Liver (tissue), 3 donors: ENCODE measurements around the gene MRPL54.

Source experiments
- ATF3 ChIP-seq: IDR thresholded peaks from 2 replicates; pipeline ENCODE4 v1.6.1; 2016; ENCODE audit warnings: antibody characterized with exemption
- CTCF ChIP-seq: fragments of 150-350 bp; IDR thresholded peaks from 2 replicates; pipeline ENCODE4 v1.5.1; 2017; ENCODE audit warnings: improper control_type of control experiment, low read depth, low read length; ENCODE audit not compliant: missing input control
- EGR1 ChIP-seq, 2 donors: IDR thresholded peaks; 2 replicates each; pipeline ENCODE4 v1.6.1; 2016 to 2018; ENCODE audit warnings: antibody characterized with exemption in 2 of 2, low read depth in 2 of 2
- GABPA ChIP-seq, 2 donors: IDR thresholded peaks in 1 of 2; conservative IDR thresholded peaks in 1 of 2; 2 replicates each; pipeline ENCODE4 v1.6.1; 2016; ENCODE audit warnings: antibody characterized with exemption in 2 of 2, mild to moderate bottlenecking in 1 of 2, moderate library complexity in 1 of 2
- HNF4G ChIP-seq: IDR thresholded peaks from 2 replicates; pipeline ENCODE4 v1.6.1; 2016; ENCODE audit warnings: antibody characterized with exemption
- MAX ChIP-seq: IDR thresholded peaks from 2 replicates; pipeline ENCODE4 v1.6.1; 2016; ENCODE audit warnings: antibody characterized with exemption
- RAD21 ChIP-seq, 2 donors: IDR thresholded peaks; 2 replicates each; pipeline ENCODE4 v1.6.1; 2016; ENCODE audit warnings: antibody characterized with exemption in 2 of 2, mild to moderate bottlenecking in 2 of 2
- SP1 ChIP-seq: IDR thresholded peaks from 2 replicates; pipeline ENCODE4 v1.6.1; 2018; ENCODE audit warnings: antibody characterized with exemption, mild to moderate bottlenecking
- TAF1 ChIP-seq: conservative IDR thresholded peaks from 2 replicates; pipeline ENCODE4 v1.6.1; 2016; ENCODE audit warnings: antibody characterized with exemption, mild to moderate bottlenecking
- YY1 ChIP-seq: IDR thresholded peaks from 2 replicates; pipeline ENCODE4 v1.6.1; 2016; ENCODE audit warnings: antibody characterized with exemption, mild to moderate bottlenecking
- TF ChIP-seq, protein P1 (sequence below): IDR thresholded peaks from 2 replicates; pipeline ENCODE4 v1.6.1; 2016; ENCODE audit warnings: antibody characterized with exemption, mild to moderate bottlenecking
- donor health status: healthy.
- donor health status: healthy.

DNA sequence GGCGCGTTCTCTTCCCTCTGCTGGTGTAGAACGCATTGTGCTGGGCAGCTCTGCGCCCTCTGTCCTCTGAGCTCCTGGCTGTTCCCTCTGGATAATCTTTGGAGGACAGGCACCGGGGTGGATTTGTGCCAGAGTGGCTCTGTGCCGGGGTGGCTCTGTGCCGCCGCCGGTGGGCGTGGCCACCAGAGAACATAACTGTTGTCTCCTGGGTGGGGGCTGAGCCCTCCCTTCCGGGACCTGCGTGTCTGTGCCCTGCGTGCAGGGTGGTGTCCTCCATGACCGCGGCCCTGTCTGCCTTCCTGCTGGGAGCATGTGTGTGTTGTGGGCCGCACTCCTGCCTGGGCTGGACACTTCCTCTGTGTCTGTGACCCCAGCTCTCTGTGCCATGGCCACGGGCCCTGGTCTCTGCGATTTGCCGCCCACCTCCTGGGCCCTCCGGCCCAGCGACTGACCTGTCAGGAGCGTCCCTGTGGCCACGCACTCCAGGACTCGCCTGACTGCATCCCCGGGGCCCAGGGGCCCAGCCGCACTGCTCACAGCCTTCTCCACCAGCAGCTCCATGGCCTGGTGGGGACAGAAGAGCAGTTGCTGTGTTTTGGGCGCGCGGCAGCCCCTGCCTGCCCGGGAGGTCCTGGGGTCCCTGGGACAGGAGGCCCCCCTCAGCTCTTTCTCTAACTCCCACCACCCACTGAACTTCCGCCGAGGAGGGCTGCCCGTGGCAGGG, 46.1 kb downstream of the MRPL54 start:
- TF ChIP-seq HNF4G (no peak), EGR1 (IDR thresholded peaks at IDR 0.05; ENCODE audit: low read depth in 2 of 2) (no peak), MAX (no peak), CTCF (no peak), ATF3 (no peak), RAD21 (IDR thresholded peaks at IDR 0.05) (no peak), GABPA (IDR thresholded peaks at IDR 0.05 in 1 of 2, conservative IDR thresholded peaks at IDR 0.05 in 1 of 2) (no peak), YY1 (no peak), SP1 (no peak), TAF1 (no peak)
- TF ChIP-seq, protein P1, sequence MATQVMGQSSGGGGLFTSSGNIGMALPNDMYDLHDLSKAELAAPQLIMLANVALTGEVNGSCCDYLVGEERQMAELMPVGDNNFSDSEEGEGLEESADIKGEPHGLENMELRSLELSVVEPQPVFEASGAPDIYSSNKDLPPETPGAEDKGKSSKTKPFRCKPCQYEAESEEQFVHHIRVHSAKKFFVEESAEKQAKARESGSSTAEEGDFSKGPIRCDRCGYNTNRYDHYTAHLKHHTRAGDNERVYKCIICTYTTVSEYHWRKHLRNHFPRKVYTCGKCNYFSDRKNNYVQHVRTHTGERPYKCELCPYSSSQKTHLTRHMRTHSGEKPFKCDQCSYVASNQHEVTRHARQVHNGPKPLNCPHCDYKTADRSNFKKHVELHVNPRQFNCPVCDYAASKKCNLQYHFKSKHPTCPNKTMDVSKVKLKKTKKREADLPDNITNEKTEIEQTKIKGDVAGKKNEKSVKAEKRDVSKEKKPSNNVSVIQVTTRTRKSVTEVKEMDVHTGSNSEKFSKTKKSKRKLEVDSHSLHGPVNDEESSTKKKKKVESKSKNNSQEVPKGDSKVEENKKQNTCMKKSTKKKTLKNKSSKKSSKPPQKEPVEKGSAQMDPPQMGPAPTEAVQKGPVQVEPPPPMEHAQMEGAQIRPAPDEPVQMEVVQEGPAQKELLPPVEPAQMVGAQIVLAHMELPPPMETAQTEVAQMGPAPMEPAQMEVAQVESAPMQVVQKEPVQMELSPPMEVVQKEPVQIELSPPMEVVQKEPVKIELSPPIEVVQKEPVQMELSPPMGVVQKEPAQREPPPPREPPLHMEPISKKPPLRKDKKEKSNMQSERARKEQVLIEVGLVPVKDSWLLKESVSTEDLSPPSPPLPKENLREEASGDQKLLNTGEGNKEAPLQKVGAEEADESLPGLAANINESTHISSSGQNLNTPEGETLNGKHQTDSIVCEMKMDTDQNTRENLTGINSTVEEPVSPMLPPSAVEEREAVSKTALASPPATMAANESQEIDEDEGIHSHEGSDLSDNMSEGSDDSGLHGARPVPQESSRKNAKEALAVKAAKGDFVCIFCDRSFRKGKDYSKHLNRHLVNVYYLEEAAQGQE: no peak
